Gastrocnemius medialis (tissue), 4 donors: ENCODE measurements around the gene PROM2. TPM values are rescaled to one million over a fixed set of nuclear protein-coding genes. Genes with fewer than 3 reads are reported as not detected.

Experiments used
- ATAC-seq, 2 donors: fragments of 150-250 bp; one replicate each; pipeline ENCODE4 v1.9.1; 2016
- DNase-seq, 2 donors: peaks; one replicate each; pipeline ENCODE4 v3.0.0-alpha.2; 2019
- H3K27ac ChIP-seq, 4 donors: fragments of 200-600 bp; sonication (generic); 1 replicate in 1 of 4; 2 replicates in 3 of 4; pipeline ENCODE4 v1.5.1; 2016 to 2018; ENCODE audit warnings: mild to moderate bottlenecking in 2 of 4, moderate library complexity in 1 of 4
- H3K27me3 ChIP-seq, 3 donors: fragments of 200-600 bp; sonication (generic) in 2 of 3; 1 replicate in 1 of 3; 2 replicates in 2 of 3; pipeline versions ENCODE4 v1.5.1 to v1.6.0; 2016 to 2019; ENCODE audit warnings: mild to moderate bottlenecking in 1 of 3, moderate library complexity in 1 of 3
- H3K36me3 ChIP-seq, 2 donors: fragments of 200-600 bp; sonication (generic) in 1 of 2; one replicate each; pipeline ENCODE4 v1.5.1; 2017 to 2018
- H3K4me1 ChIP-seq, 2 donors: fragments of 200-600 bp; sonication (generic) in 1 of 2; one replicate each; pipeline ENCODE4 v1.5.1; 2016 to 2017; ENCODE audit warnings: mild to moderate bottlenecking in 2 of 2
- H3K4me3 ChIP-seq, 4 donors: fragments of 200-600 bp; sonication (generic) in 3 of 4; 1 replicate in 1 of 4; 2 replicates in 3 of 4; pipeline ENCODE4 v1.5.1; 2016 to 2019; ENCODE audit warnings: mild to moderate bottlenecking in 2 of 4
- H3K9me3 ChIP-seq, 3 donors: fragments of 200-600 bp; sonication (generic) in 2 of 3; 1 replicate in 1 of 3; 2 replicates in 2 of 3; pipeline ENCODE4 v1.5.1; 2016 to 2019
- POLR2A ChIP-seq, 2 donors: fragments of 450-650 bp; IDR thresholded peaks; one replicate each; pipeline ENCODE4 v1.6.1; 2017; ENCODE audit warnings: antibody characterized with exemption in 2 of 2, mild to moderate bottlenecking in 2 of 2, moderate library complexity in 2 of 2
- in situ Hi-C, 4 donors: fragments of 200-750 bp; cut with MboI; loops; one replicate each; pipeline versions ENCODE4 v1.15.0 to v1.8.0; 2017; ENCODE audit warnings: low sequenced_read_pairs in 4 of 4
- intact Hi-C: fragments of 100-400 bp; cut with DNase I; formaldehyde crosslinking; loops from one replicate; pipeline ENCODE4 v1.15.1; 2023; ENCODE audit warnings: low total_unique reads
- total RNA-seq, 4 donors: library from RNA; depleted of rRNA; stranded (reverse); fragments of >200 nt; gene quantifications; one replicate each; pipeline versions ENCODE4 v1.1.0 to v1.2.3, GENCODE V29; 2016
- TF ChIP-seq, protein P1 (sequence below), 5 experiments: fragments of 450-650 bp in 3 of 5; fragments of 200-600 bp in 2 of 5; sonication (generic) in 2 of 5; IDR thresholded peaks in 4 of 5; conservative IDR thresholded peaks in 1 of 5; 1 replicate in 4 of 5; 2 replicates in 1 of 5; pipeline ENCODE4 v1.5.1; 2016 to 2019; ENCODE audit warnings: antibody characterized with exemption in 5 of 5, mild to moderate bottlenecking in 3 of 5, moderate library complexity in 3 of 5

Gene PROM2
- total RNA-seq, 4 donors from 2014 or later = 0.33 to 0.46 TPM; not detected in 2

DNA sequence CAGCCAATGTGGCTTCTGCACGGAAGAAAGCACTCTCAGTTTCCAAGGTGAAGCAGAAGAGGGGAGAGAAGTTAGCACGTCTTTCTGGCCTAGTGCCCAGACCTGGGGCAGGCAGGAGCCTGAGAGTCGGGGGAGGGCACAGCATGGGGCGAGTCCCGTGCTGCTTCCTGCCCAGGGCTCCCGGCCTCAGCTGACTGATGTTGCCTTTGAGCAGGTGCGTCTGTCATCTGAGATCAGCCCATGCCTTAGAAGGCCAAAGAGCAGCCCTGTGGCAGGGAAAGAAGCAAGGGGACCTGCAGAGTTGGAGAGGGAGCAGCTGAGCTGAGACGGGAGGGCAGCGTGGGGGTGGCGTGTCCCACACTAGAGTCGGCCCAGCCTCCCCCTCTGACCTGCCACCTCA lies 26.2 kb downstream of the PROM2 start:
- TF ChIP-seq, protein P1, sequence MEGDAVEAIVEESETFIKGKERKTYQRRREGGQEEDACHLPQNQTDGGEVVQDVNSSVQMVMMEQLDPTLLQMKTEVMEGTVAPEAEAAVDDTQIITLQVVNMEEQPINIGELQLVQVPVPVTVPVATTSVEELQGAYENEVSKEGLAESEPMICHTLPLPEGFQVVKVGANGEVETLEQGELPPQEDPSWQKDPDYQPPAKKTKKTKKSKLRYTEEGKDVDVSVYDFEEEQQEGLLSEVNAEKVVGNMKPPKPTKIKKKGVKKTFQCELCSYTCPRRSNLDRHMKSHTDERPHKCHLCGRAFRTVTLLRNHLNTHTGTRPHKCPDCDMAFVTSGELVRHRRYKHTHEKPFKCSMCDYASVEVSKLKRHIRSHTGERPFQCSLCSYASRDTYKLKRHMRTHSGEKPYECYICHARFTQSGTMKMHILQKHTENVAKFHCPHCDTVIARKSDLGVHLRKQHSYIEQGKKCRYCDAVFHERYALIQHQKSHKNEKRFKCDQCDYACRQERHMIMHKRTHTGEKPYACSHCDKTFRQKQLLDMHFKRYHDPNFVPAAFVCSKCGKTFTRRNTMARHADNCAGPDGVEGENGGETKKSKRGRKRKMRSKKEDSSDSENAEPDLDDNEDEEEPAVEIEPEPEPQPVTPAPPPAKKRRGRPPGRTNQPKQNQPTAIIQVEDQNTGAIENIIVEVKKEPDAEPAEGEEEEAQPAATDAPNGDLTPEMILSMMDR (IDR thresholded peaks at IDR 0.05 in 4 of 5, conservative IDR thresholded peaks at IDR 0.05 in 1 of 5) = no peak
- TF ChIP-seq POLR2A (IDR thresholded peaks at IDR 0.05) = no peak
- intact Hi-C loops (no loop called here), in situ Hi-C loops (no loop called here)
- H3K4me1 ChIP-seq = no peaks in the 10 kb centered on the region
- no peak for ATAC-seq
- no peak overlapping the region for H3K4me3 ChIP-seq
- no peak overlapping the region for H3K27ac ChIP-seq
- peaks cover 6 to 53% (median 19%) of the 10 kb centered on the region in 3 donors for H3K27me3 ChIP-seq
- no peaks in the 10 kb centered on the region for H3K36me3 ChIP-seq
- no peak for DNase-seq
- H3K9me3 ChIP-seq = no peaks in the 10 kb centered on the region

GRCh38 chr2:95301186-95301585 lies 26.9 kb downstream of the PROM2 start:
- Histone ChIP-seq H3K27me3 (peaks cover 6 to 53% (median 21%) of the 10 kb centered on the region in 3 donors), H3K27ac (no peak overlapping the region), H3K36me3 (no peaks in the 10 kb centered on the region), H3K9me3 (no peaks in the 10 kb centered on the region), H3K4me3 (no peak overlapping the region), H3K4me1 (no peaks in the 10 kb centered on the region)
- in situ Hi-C loops = no loop called here
- no peak for DNase-seq
- intact Hi-C loops = no loop called here
- TF ChIP-seq, protein P1 (IDR thresholded peaks at IDR 0.05 in 4 of 5, conservative IDR thresholded peaks at IDR 0.05 in 1 of 5) = no peak
- no peak for TF ChIP-seq POLR2A (IDR thresholded peaks at IDR 0.05)
- ATAC-seq = no peak

GRCh38 chr2:95301876-95302641 lies 27.8 kb downstream of the PROM2 start:
- Histone ChIP-seq H3K36me3 (no peaks in the 10 kb centered on the region), H3K9me3 (no peaks in the 10 kb centered on the region), H3K4me1 (no peaks in the 10 kb centered on the region), H3K4me3 (no peak overlapping the region), H3K27me3 (peaks cover 6 to 50% (median 21%) of the 10 kb centered on the region in 3 donors), H3K27ac (no peak overlapping the region)
- intact Hi-C loops (no loop called here), in situ Hi-C loops (no loop called here)
- no peak for DNase-seq
- no peak for TF ChIP-seq POLR2A (IDR thresholded peaks at IDR 0.05)
- TF ChIP-seq, protein P1 (IDR thresholded peaks at IDR 0.05 in 4 of 5, conservative IDR thresholded peaks at IDR 0.05 in 1 of 5) = no peak
- no peak for ATAC-seq

GRCh38 chr2:95303191-95303919 lies 29.1 kb downstream of the PROM2 start:
- Histone ChIP-seq H3K9me3 (no peaks in the 10 kb centered on the region), H3K4me1 (no peaks in the 10 kb centered on the region), H3K27ac (no peak overlapping the region), H3K4me3 (no peak overlapping the region), H3K27me3 (peaks cover 6 to 41% (median 21%) of the 10 kb centered on the region in 3 donors), H3K36me3 (no peaks in the 10 kb centered on the region)
- in situ Hi-C loops = no loop called here
- no peak for ATAC-seq
- no peak for TF ChIP-seq POLR2A (IDR thresholded peaks at IDR 0.05)
- TF ChIP-seq, protein P1 (IDR thresholded peaks at IDR 0.05 in 4 of 5, conservative IDR thresholded peaks at IDR 0.05 in 1 of 5) = no peak
- intact Hi-C loops = no loop called here
- no peak for DNase-seq
